Glomerular visceral epithelial cell (primary cell): ENCODE measurements around the gene PON3.
"Not testable (repeated sequence)": the region's sequence is repeated elsewhere in the genome, so short reads cannot be mapped to it uniquely, and the experiment has no call there.

Experiments used
- DNase-seq: peaks from one replicate; pipeline ENCODE4 v3.0.0-alpha.2; 2016; ENCODE audit errors: extremely low spot score

PON3 gene

DNA sequence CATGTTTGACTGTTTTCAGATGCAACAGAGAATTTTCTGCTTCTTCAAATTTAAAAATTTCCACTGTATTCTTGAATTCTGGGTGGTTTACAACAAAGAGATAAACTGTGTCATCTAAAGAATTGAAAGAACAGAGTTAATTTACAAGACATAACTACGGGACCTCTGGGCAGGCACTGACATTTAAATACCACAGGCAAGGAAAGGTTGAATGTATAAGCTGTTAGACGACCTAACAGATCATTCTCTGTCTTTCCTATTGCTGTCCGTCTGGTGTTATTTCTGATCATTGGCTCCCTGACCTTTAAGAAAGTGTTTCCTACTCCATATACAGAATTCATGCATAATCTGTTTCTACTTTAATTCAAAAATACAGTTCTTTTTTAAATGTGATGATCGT lies 15.5 kb upstream of the PON3 start:
- no peak for DNase-seq

DNA sequence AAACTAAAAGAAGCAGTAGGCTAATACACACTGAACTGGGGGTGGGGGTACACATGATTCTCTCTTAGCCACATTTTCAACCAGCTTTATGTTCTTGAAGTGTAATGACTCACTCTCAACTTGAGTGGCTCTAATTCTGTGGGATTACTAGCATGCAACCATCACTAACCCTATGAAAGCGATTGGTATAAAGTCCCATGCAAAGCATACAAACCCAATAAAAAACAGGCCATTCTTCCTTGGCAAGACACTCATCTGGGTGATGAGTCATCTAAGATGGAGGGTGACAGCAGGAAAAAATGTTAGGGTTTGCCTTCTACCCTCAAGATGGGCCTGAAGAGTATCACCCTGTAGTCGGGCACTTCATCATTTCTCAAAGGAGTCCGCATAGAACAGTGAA lies 14.9 kb upstream of the PON3 start:
- DNase-seq, result peak; percentile 31

DNA sequence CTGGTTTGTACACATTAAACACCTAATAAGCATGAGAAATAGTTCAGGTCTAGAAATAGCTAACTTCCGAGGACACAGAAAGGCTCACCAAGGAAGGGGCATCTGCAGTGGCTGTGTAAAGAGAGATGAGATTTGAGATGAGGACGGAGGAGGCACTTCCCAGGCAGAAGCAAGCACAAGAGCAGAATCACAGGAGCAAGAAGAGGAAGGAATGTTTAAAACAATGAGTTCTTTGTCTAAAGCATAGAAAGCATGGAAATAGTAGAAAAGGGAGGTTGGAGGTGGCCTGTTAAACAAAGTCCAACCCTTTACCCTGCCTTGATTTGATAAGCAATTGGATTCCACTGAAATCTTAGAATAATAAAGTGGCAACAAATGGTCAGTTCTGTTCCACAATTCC lies 11.6 kb upstream of the PON3 start:
- DNase-seq, result no peak

DNA sequence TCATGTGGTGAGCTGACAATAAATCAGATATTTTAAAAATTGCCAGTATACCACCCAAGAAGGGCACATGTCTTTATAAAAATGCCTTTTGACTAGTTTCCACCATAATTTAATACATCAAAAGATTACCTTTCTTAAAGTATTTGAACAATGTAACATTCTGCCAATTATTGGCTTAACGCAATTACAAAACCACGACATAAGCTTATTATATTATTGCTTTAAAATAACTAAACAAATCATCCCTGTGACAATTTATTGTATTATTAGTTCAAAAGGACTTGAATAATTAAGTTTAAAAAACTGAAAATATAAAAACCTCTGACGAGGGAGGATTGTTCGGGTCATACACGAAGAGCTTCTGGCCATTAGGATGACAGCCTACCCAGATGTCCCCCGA lies 9.6 kb upstream of the PON3 start:
- no peak for DNase-seq

DNA sequence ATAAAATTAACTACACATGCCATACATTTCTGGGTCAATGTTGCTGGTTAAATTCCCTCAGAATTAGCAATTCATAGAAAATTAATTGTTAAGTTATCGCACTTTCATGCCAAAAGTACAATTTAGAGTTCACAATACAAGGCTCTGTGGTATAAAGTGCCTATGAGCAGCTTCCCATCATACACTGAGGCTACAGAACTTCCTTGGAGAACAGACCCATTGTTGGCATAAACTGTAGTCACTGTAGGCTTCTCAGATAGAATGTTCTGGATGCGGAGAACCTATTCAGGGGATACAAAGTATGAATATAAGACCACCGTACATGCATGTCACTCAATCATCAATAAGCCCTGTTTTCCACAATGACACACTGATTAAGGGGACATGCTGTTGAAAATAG lies 9.0 kb upstream of the PON3 start:
- no peak for DNase-seq

DNA sequence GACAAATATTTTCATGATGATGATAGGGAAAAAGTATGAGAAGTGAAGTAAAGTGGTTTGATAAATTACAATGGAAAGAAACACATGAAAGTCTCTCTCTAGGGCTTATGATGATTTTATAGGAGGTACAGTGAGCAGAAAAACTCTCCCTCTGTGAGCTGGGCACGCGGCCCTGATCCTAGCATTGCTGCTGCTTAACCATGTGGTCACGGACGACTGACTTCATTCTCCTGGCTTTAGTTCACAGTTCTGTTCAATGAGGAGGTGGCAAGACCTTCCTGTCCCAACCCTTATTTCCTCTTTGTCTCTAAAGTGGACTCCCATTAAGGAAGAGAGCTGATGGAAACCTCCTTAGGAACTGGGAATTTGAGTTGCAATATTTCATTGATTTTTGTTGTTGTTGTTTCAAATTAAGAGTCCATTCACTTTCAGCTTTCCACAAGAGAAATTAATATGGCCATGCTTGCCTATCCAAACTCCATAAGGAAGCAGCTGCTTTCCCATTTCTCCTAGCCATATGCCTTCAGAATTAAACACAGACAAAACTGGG lies 8.2 kb upstream of the PON3 start:
- DNase-seq, result peak; percentile 57

DNA sequence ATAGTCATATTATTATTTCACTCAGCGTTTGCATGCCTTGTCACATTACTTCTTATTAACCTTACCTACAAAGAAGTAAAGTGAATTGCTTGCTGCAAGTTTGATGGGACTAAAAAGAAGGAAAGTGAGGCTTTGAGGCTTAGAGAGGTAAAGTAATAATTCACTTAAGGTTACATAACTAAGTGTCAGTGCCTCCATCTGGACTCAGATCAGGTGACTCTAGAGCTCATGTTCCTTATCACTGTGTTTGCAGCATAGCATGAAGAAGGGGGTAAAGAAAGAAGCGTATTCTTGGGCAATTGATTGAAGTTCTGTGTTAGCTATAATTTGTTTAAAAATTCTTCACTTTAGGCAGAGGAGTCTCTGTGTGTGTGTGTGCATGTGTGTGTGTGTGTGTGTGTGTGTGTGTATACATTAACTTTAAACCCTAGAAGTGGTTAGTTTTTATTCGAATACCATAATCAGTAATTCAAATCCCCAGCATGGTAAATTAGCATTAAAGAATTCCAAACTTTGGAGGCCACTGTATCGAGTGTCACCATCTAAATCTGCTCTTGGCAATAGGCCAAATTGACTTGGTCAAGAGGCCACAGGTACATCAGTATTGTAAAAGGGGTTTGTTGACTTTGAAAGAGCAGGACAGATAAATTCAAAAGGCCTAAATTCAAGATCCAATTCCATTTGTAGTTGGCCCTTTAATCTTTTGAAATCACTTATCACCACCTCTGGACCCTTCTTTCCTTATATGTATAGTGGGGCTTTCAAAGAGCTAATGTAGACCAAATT lies 2.2 kb upstream of the PON3 start:
- DNase-seq, result no peak

DNA sequence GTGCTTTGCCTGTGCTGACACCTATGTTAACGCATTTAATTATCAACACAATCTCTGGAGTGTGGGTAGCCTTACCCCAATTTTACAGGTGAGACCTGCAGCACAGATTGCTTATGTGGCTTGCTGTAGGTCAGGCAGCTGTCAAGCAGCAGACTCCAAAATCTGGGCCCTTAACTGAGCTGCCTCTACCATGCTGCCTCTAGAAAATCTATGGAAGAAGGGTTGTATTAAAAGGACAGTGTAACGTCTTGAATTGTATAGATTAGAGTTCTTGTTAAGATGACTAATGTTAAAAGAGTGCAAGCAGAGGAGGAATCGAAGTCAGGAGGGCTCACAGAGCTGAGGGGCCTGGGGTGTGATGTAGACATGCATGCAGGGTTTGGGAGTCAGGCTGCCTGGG lies 1.2 kb upstream of the PON3 start:
- DNase-seq, result no peak

DNA sequence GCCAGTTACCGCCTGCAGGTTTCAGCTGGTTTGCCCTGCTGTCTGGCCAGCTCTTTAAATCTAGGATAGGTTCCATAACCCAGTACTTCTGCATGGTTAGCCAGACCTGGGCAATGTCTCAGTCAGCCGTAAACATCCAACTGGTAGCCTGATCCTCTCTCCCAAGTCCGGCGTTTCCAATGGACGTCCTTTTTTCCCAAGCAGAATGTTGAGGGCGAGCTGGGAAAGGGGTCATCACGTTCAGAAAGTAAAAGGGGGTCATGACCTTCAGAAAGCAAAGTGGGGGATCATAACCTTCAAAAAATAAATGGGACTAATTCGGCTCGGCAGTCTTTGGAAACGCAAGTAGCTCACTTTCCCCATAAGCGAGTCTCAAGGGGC lies 430 bp downstream of the PON3 start:
- no peak for DNase-seq

DNA sequence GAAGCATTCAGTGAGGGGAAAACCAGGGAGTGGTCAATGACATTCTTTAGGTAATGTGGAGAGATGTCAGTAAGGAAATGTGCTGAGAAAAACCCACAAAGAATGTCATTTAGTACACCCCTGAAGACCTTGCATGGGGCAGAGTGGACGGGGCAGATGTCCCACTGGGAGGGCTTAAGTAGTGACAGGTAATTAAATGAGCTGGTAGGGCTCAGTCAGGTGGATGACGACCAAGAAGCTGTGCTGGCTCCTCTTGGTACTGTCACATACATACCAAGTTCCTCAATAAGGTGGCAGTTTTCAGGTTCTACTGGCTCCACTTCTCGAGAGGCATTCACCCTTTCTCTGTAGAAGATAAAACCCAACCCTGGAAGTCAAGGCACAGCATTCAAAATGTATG lies 1.8 kb downstream of the PON3 start:
- no peak for DNase-seq

DNA sequence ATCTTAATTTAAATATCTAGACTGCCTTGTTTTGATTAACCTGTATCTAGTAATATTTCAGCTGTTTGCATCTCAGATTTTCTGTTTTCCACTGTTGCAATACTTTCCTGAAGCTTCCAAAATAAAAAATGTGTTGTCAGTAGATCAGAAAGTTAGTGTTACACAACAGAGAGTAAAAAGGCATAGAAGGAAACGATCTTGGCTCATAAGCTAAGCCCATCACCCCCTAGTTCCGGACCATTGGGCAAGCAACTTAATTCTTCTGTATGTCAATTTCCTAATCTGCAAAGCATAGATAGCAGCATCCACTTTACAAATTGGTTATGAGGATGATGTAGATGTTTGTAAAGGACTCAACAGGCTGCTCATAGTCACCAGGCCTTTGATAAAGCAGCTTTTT lies 4.4 kb downstream of the PON3 start:
- no peak for DNase-seq

DNA sequence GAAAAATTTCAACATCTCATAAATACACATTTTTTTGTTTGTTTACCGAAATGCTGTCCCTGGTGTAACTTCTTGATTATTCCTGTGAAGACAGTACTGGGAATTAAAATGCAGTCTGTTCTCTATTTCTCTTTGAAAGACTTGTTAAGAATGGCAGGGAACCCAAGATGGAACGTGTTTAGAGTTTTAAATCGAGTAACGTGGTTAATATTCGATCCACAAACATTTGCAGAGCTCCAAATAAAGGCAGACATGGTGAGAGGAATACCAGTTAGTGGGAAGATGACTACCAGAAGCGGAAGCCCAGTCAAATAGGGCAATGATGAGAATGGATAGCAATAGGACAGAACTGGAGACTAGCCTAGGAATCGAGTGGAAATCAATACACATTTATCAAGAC lies 6.7 kb downstream of the PON3 start:
- DNase-seq, result no peak

DNA sequence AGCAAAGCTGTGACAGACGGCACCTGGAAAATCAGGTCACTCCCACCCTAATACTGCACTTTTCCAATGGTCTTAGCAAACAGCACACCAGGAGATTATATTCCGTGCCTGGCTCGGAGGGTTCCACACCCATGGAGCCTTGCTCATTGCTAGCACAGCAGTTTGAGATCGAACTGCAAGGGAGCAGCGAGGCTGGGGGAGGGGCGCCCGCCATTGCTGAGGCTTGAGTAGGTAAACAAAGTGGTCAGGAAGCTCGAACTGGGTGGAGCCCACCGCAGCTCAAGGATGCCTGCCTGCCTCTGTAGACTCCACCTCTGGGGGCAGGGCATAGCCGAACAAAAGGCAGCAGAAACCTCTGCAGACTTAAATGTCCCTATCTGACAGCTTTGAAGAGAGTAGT lies 16.7 kb downstream of the PON3 start:
- not testable (repeated sequence) for DNase-seq

DNA sequence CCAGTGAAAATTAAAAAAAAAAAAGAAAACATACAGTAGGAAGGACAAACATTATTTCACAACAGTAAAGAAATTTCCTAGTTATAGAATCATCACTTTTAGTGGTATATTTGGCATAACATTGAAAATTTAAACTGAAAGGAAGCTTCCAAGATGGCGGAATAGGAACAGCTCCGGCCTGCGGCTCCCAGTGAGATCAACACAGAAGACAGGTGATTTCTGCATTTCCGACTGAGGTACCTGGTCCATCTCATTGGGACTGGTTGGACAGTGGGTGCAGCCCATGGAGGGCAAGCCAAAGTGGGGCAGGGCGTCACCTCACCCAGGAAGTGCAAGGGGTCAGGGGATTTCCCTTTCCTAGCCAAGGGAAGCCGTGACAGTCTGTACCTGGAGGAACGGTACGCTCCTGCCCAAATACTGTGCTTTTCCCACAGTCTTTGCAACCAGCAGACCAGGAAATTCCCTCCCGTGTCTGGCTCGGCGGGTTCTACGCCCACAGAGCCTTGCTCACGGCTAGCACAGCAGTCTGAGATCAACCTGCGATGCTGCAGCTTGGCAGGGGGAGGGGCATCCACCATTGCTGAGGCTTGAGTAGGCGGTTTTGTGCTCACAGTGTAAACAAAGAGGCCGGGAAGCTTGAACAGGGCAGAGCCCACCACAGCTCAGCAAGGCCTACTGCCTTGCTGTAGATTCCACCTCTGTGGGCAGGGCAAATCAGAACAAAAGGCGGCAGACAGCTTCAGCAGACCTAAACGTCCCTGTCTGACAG lies 19.4 kb downstream of the PON3 start:
- no peak for DNase-seq

DNA sequence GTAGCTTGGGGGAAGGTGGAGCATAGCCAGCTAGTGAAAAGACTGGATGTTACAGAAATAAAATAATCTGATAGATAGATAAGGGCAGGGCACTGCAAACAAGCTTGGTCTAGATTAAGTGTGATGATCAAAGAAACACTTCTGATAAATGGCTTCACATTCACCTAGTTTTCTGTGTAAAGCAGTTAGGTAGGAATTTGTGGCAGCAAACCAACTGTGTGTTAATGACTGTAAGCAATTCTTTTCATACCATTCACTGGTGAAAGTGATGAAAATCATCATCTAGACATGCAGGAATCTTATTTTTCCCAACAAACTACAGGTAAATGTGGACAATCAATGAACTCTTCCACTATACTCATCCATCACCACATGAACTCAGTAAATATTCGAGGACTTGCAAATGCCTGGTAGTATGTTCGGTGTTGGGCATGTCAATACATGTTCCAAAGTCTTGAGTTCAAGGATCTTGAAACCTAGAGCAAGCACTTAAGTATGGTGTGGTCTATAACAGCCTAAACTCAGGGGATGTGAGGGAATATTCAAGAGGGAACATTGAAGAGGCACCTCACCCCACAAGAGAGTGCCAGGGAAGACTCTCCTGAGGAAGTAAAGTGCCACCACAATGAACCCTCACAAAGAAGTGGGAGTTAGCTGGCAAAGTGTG lies 20.5 kb downstream of the PON3 start:
- no peak for DNase-seq

DNA sequence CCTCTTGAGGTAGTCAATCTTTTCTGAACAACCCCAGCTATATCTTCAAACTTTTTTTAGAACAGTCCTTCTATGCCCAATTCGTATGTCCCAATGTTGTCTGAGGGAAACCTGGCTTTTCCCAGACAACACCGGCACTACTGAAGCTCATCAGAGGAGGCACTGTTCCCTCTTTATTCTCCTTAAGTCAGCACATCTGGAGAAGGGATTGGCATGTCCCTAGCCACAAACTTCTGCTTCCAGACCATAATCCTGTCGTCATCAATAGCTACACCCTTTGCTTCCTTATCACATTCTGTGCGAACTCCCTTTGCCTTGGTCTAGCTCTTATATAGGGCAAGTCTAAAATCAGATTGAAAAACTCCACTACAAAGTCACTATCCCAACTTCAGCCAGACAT lies 22.9 kb downstream of the PON3 start:
- DNase-seq, result no peak

DNA sequence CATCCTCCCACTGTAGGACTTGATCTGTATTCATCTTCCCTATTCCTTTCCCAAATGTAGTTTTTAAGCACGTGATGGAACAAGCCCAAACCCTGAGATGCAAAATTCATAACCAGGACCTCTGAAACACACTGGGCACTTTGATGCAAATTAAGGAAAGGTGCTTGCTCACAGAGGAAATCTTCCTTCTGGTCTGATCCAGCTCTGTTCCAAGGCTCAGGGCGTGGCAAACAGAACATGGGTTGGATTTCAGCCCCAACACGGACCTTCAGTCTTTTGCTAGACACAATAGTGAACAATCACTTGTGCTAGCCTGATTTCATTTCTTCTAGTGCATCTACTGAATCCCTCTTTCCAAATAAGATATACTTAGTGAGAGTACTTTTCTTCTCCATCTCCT lies 27.9 kb downstream of the PON3 start:
- DNase-seq, result no peak

DNA sequence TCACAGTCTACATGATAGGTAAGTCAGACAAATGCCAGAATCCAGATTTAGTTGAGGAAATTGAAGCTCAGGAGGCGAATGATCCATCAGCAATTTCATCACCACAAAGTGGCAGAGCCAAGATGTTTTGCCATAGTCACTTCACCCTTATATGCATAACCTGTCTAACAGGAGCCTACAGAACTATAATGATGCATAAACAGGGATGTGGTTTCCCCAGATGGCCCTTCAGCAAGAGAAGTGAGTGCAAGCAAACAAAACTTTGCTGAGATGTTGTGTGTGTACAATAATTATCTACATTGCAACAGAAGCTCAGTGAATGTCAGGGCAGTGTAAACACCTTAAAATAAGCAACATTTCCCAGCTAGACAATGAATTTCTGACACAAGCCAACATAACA lies 28.6 kb downstream of the PON3 start:
- DNase-seq, result no peak

DNA sequence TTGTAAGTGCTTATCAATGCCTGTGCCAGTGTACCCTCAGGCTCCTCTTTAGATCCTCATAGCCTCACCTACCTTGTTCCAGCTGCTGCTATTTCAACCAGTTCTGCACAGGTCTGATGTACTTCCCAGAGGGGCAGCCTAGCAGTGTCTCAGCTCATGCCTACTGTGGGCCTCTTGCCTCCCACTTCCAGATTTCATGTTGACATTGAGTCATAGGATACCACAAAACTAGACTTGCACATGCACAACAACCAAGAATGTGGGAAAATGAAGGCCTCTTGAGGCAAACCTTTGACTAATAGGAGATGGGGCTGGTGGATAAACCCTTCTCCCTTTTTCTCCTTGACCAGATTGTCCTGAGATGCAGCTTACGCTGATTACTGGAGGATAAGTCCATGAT lies 31.0 kb downstream of the PON3 start:
- peak; percentile 58 for DNase-seq

DNA sequence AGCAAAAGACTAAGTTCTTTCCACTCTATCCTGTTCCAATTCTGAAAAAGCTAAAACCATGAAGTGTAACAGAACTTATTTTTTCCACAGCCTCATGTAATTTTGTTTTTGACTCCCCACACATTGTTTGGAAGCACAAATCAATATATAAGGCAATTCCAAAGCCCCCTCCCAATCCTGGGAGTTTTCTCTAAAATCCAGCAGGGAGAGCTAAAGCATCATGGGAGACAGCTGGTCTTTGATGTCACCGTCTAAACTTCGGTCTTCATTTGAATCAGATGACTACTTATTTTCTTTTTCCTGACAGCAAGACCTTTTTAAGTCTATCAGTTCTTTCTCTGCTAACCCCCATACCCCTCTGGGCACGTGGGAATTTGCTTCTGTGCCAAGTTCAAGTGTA lies 38.6 kb downstream of the PON3 start:
- DNase-seq, result no peak

DNA sequence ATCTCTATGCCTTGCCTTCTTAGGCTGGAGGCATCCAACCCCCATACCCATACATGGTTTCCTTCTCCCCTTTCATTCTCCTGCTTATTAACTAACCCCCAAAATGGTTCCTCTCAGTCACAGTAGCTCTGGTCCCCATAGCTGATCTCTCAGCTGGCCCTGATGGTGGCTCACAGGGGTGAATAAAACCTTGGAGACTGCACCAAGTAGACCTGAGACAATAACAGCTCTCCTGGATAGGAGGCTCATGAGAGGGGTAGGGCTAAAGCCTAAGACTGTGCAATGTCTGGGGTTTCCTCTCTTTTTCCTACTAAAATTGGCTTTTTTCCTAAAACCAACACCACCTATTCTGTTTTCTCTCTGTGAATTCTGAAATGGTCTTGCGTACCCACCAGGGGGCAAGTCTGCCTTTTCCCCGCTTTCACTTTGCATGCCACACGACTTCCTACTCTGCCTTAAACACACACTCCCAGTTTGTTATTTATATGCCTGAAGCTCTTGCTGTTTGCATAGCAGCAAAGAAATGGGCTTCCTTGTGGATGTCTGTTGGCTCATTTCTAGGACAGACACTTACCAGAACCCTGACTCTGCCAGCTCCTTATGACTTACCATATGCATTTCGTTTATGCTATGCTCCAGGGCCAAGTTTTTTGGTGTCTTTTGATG lies 53.4 kb downstream of the PON3 start:
- DNase-seq, result no peak

DNA sequence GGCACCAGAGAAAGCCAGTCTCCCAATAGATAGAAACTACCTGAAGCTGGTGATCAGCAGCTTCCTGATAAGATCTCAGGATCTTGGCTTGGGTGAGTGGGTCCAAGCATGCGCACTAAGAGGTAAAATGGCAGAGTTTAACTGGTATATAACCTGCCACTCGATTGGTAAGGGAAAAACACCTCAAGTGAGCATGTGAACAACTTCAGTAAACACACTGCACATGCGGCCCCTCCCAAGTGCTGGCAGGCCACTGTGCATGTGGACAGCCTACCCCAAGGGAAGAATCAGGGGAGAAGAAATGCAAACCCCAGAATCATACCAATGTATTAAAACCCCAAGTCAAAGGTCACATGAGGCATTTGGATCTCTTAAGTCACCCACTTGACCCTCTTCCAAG lies 54.1 kb downstream of the PON3 start:
- DNase-seq, result no peak
